Astrocyte of the hippocampus (primary cell): ENCODE data around the gene HSPB8.

ENCODE experiments used
- DNase-seq: peaks from one replicate; pipeline ENCODE4 v3.0.0; 2011; ENCODE audit warnings: low read depth, low spot score

The HSPB8 gene

DNA sequence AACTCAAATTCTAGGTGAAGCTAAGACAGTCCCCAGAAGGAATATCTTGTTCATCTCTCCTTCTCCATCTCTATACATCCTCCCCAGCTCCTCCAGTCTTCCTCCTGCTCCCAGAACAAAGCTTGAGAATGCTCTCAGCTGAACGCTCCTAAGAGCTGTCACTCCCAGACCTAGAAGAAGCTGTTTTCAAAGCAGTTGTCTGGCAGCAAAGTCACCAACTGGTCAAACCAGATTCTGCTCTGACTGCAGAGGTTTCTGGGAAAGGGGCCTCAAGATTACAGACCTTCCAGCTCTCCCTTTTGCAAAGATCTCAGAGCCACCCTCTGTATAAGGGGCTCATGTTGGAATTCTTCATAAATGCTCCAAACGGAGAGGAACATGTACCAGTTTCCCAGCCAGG is 9.6 kb upstream of the HSPB8 start:
- DNase-seq: no peak

DNA sequence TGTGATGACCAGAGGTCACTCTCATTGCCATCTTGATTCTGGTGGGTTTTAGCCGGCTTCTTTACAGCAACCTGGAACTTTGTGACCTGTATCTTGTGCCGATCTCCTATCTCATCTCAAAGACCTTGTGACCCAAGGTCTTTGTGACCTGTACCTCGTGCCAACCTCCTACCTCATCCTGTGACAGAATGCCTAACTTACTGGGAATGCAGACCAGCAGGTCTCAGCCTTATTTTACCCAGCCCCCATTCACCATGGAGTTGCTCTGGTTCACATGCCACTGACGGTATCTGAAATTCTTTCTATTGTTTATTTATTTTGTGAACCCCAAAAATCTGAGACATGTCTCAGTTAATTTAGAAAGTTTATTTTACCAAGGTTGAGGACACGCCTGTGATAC is 7.4 kb upstream of the HSPB8 start:
- DNase-seq: no peak

DNA sequence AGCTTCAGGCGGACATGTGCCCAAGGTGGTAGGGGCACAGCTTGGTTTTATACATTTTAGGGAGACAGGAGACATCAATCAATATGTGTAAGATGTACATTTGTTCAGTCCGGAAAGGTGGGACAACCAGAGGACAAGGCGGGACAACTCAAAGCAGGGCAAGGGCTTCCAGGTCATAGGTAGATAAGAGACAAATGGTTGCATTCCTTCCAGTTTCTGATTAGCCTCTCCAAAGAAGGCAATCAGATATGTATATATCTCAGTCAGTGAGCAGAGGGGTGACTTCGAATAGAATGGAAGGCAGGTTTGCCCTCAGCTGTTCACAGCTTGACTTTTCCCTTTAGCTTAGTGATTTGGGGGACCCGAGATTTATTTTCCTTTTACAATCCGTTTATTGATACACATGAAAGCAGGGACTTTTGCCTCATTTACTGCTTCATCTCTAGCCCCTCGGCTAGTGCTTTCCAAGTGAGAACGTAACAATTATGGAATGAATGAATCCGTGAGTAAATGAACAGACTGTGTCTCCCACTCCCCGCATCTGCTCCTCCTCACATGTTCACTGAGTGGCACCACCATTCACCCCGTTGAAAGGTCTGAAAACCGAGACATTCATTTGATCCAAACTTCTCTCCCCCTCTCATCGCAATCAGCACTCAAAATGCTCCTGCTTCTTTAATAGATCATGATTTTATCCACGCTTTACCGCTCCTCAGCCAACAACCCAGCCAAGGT is 6.9 kb upstream of the HSPB8 start:
- DNase-seq: no peak

DNA sequence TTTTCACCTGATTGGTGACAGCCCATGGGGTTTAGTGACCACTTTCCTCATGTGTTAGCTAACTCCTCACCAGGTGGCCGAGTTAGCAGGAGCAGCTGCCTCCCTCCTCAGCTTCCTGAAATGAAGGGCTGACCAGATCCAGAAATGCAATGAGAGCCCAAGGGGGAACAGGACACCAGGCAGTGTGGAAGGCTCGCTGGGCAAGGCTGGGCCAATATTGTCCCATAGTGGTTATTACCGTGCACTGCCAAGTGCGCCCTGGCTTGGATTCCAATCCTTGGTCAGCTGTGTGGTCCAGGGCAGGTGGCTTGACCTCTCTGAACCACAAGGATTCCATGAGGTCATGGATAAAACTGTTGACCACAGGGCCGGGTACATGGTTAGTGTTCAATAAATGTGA is 3.6 kb upstream of the HSPB8 start:
- DNase-seq: no peak

DNA sequence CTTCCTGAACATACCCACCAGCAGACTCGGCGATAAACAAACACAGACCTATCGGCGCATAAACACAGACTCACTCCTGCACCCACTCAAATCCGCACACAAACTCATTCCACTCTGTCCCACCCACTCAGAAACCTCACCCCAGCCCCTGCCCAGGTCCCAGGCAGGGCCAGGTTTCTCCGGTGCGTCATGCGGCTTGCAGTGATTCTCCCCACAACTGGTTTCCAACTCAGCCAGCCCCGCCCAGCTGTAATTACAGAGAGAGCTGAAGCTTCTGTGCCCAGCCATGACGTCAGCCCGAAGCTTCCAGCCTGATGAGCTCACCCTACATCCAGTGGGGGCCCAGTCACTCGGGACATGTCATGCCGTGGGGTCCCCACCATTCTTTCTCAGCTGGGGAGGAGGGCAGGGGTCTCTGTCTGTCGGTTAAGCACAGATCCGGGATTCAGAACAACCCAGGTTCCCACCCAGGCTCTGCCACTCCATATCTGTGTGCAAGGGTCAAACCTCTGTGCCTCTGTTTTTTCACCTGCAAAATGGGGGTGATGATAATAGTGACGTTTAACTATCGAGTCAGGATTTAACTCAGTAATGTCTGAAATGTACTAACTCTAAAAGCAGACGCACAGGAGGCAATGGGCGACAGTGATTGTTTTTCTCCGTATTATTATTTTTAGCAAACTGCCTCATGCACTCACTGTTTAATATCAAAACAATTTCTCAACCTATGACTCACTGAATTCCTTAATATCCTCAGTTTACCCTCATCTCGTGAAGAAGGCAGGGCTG is 2.3 kb upstream of the HSPB8 start:
- peak; percentile 87 for DNase-seq

DNA sequence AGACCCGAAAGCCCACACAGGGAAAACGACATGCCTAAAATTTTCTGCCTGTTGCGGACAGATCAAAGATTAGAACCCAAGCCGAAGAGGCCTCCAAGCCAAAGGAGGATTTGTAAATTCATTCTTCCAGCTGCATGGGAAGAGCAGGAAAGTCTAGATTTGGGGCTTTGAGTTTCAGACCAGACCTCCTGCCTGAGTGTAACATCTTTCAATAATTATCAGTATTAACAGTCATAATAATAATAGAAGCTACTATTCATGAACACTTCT is 1.7 kb upstream of the HSPB8 start:
- DNase-seq: no peak

DNA sequence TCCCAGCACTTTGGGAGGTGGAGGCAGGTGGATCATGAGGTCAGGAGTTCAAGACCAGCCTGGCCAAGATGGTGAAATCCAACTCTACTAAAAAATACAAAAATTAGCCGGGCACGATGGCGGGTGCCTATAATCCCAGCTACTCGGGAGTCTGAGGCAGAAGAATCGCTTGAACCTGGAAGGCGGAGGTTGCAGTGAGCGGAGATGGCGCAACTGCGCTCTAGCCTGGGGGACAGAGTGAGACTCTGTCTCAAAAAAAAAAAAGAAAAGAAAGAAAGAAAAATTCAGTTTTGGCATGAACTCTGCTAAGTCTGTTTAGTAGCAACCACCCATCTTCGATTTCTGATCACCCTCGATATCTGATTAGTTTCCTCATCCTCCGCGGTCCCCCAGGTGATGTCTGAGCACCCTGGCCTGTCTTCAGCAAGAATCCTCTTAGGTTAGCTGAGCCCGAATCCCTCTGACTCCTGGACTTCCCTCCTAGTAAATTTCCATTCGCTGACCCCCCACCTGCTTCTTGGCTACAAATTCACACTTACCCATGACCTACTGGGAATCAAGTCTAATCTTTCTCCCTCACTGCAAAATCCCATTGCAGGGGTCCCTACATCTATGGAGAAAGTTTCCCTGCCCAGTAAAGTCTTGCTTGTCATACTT is 879 bp upstream of the HSPB8 start:
- DNase-seq: no peak

DNA sequence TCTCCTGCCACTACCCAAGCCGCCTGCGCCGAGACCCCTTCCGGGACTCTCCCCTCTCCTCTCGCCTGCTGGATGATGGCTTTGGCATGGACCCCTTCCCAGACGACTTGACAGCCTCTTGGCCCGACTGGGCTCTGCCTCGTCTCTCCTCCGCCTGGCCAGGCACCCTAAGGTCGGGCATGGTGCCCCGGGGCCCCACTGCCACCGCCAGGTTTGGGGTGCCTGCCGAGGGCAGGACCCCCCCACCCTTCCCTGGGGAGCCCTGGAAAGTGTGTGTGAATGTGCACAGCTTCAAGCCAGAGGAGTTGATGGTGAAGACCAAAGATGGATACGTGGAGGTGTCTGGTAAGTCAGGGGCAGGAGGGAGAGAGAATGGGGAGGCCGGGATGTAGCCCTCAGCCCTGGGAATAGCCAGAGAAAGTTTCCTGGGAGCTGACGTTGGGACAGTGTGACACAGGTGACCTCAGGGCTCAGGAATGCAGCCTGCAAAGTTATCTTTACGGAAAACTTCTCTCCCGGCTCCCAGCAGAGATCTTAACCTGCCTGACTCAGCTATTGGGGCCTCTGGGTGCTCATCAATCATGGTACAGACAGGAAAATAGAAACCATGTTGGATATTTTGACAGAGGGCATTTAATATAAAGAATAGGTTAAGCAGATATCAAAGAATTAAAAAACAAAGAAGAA is 747 bp downstream of the HSPB8 start:
- DNase-seq: peak; percentile 57

DNA sequence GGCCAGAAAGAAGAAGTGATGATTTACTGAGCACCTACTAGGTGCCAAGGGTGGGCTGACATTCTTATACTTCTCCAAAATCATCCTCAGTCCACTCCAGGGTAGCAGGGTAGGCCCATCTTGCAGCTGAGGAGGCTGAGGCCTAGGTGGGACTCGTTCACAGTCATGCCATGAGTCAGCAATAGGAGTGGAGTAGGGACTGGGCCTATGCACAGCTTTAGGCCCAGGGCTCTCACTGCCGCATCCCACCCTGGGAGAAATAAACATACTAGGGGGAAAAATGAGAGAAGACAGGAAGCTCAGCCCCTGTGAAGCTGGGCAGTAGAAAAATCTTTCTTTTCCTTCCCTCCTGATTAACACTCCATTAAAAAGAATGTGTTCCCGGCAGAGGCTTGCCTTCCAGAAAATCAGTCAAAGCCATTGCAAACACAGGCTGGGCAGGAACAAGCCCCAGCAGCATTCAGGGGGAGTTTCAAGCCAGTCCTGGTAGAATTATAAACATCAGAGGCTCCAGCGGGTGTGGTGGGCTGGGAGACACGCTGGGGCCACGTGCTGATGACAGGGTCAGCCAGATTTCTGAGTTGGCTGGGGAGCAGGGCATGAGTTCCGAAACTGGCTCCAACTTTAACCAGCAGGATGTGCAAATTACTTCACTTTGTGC is 1.8 kb downstream of the HSPB8 start:
- DNase-seq: peak; percentile 16

DNA sequence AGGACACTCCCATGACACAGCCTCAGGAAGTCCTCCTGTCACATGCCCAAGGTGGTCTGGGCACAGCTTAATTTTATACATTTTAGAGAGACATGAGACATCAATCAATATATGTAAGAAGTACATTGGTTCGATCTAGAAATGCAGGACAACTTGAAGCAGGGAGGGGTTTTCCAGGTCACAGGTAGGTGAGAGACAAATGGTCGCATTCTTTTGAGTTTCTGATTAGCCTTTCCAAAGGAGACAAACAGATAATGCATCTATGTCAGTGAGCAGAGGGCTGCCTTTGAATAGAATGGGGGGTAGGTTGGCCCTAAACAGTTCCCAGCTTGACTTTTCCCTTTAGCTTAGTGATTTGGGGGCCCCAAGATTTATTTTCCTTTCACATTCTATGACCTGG is 2.5 kb downstream of the HSPB8 start:
- no peak for DNase-seq

DNA sequence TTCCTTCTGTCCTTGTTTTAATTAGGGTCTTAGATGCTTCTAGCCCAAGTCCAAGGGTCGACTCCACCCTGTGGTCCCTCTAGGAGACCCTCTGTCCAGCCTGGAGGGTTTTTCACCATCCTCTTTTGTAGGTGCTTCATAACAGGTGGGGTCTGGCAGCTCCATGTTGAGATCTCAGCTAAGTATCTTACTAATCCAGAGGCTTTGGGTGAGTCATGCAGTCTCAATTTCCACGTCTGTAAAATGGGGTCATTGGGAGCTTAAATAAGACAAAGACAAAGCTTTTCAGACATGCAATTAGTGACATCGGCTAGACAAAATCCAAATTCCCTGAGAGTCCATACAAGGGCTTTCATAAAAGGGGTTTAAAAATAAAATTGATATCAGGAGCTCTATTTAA is 3.2 kb downstream of the HSPB8 start:
- no peak for DNase-seq

DNA sequence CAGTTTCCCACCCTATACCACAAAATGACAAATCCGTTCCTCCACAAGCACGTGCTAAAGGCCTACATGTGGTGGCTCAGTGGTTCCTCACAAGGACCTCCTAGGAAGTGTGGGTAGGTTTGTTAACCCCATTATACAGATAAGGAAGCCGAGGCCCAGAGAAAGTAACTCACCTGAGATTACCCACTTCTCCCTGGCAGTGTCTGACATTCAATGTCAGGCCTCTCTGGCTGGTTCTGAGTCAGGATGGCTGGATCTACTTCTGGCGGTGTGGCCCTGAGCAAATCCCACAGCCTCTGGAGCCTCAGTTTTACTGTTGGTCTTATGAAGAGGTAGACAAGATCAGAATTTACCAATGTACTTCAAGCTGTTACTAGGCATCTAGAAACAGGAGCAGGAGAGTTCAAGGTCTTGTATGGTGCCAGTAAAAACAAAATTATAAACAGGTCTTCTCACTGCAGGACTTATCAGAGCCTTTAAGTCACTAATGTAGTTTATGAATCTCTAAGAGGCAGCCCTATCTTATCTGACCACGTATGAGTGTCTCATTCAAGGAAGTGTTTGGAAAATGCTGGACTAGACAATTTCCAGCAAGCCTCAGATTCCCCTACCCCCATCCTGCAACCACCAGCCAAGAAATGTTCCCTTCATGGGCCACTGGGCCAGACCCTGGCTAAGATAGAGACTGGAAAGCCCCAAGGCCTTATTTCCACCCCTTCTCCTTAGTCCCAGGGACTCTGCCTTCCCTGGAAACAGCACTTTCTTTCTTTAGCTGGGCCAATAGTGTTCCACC is 4.2 kb downstream of the HSPB8 start:
- peak; percentile 12 for DNase-seq

DNA sequence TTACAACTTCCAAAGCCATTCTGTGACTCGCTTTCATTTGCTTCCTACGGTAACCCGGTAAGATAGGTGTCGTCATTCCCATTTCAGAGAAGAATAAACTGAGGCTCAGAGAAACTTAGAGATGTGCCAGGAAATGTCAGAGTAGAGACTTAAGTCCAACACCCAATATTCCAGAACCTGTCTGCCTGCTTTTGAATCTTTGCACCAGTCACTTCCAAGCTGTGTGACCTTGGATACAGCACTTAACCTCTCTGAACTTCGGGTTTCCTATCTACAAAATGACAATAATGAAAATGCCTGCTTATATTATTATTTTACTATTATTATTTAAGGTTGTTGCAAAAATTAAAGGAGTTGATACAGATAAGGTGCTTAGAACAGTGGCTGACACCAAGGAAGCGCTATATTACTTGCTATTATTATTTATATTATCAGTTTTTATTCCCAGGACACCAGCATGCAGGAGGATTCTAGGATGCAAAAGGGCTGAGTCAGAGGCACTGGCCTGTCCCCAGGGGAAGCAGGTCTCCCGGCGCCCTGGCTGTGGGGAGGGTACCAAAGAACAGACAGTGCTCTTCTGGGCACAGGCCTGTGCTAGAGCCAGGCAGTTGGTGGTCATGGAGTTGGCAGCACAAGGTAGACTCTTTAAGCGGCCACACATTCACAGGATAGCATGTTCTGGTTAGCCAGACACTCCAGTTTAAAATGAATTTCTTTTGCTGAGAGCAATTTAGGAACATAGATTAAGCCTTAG is 5.4 kb downstream of the HSPB8 start:
- DNase-seq: no peak

DNA sequence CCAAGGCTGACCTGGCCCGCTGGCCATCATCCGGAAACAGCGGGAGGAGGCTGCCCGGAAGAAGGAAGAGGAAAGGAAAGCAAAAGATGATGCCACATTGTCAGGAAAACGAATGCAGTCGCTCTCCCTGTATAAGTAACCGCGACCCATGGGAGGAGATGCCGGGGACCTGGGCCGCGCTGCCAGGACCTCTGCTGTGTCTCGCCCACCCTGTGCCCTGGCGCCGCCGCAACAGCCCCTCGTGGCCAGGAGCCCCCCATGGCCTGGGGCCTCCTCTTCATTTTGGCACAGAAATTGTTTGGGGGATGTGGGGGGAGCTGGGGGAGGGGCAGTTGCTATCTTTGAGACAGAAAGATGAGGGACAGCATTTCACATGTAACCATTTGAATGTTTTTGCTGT is 16.5 kb downstream of the HSPB8 start:
- DNase-seq: no peak

DNA sequence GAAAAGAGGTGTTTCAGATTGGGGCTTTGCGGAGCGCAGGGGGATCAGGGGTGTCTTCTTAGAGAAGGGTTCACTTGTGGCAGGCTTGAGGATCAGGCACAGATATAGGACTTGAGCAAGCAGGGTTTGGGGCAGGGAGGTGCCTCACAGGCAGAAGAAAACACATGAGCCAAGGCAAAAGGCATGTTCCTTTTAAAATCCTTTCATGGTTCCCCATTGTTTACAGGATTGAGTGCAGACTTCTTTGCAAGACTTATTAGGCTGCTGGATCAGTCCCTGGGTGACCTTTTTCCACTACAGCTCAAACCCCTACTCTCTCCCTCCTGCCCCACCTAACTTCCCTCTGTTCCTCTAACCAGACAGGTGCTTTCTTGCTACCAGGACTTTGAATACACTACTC is 19.7 kb downstream of the HSPB8 start:
- no peak for DNase-seq

DNA sequence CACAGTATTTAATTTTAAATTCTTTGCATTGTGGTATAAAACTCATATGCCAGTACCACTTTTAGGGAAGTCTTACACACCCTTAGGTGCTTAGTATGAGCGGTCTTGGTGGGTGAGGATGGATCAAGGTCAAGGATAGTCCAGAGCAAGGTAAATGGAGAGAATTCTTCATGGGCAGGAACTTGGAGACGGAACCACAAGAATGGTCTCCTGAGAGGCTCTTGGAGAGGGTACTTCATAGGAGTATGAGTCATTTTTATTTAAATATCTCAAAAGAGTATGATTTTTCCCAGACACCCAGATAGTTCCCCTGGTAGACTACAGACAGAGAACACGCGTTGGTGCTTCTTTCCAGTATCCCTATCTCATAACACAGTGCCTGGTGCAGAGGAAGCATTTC is 21.9 kb downstream of the HSPB8 start:
- no peak for DNase-seq

DNA sequence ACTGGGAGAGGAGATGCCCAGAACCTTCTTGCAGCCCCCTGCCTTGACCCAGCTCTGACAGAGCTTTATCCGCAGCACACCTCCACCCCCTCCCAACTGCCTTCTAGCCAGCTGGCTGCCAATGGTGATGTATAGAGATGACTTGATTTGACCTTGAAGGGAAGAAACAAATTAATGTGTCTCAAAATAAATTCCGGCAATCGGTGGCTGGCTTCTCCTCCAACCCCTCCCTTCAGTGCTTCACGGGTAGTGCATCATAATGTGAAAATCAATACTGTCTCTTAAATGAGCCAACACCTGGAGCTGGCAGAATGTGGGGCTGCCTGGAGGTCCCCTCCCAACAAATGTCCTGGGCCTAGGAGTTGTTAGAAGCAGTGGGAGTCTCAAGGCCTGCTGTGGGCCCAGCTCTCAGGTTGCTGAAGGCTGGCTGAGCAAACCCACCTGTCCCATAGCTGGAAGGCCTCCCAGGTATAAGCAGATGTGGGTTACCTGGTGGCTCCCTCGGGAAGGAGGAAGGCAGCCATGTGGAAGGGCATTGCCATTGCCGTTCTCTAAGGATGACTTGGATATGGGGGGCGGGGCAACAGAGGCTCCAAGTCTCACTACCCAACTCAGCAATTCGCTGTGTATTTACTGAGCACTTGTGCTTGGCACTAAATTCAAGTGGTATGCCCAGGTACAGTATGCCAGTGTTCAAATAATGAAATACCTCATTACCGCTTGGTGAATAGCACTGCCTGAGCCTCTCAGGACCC is 23.2 kb downstream of the HSPB8 start:
- DNase-seq: no peak

DNA sequence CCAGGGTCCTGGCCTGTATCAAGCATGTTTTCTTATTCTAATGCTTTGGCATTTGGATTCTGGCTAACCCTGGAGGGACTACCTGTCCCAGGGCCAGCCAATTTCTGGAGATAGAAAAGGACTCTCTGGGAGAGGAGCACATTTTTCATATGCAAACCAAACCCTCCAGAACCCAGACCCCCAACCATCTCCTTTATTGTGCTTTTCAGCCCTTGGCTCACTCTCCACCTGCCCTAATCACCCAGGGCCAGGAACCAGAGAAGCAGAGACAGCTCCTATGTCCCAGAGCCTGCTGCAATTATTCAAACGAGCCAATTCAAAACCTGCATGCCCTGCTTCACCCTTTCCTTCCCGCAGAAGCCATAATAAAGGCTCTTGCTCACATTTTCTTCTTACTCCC is 23.8 kb downstream of the HSPB8 start:
- DNase-seq: no peak

DNA sequence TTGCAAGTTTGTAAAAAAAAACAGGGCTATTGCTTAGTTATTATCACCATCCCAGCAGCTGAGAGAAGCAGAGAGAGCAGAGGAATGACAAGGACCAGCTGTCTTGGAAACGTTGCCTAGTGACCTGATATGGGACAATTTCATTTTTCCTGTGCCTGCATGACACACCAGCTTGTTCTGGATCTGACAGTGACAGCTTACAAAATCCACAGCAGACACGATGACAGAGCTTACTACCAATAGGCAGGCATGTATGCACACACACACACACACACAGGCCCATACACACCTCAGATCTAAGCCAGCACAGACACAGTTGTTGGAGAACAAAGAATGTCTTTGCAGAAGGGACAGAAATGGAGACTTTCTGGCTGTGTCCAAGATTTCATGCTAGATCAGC is 25.4 kb downstream of the HSPB8 start:
- no peak for DNase-seq
